Upper lobe of left lung (tissue), 4 donors: ENCODE data around the gene ZNF639.

Experiments
- CTCF ChIP-seq, 6 experiments: fragments of 450-650 bp in 4 of 6; fragments of 200-600 bp in 2 of 6; sonication (generic) in 2 of 6; IDR thresholded peaks; one replicate each; pipeline ENCODE4 v1.5.1; 2016 to 2019; ENCODE audit warnings: antibody characterized with exemption in 6 of 6
- EP300 ChIP-seq, 4 donors: sonication (generic); formaldehyde crosslinking; IDR thresholded peaks; one replicate each; pipeline ENCODE4 v1.5.1; 2017; ENCODE audit warnings: antibody characterized with exemption in 4 of 4, control low read depth in 2 of 4
- POLR2A ChIP-seq, 4 donors: fragments of 450-650 bp; IDR thresholded peaks; one replicate each; pipeline ENCODE4 v1.5.1; 2016 to 2017; ENCODE audit warnings: antibody characterized with exemption in 4 of 4, mild to moderate bottlenecking in 2 of 4
- POLR2AphosphoS5 ChIP-seq, 2 donors: sonication (generic); formaldehyde crosslinking; IDR thresholded peaks; one replicate each; pipeline ENCODE4 v1.5.1; 2017; ENCODE audit warnings: antibody characterized with exemption in 2 of 2

GRCh38 chr3:179323197-179324110, 623 bp downstream of the ZNF639 start:
- TF ChIP-seq CTCF (IDR thresholded peaks at IDR 0.05) (no peak), POLR2A (IDR thresholded peaks at IDR 0.05) (peak in 2 of 4 donors; percentile 5 to 37), EP300 (IDR thresholded peaks at IDR 0.05) (no peak), POLR2AphosphoS5 (IDR thresholded peaks at IDR 0.05) (no peak)
